Inferior parietal cortex (tissue), 1 donor: ENCODE measurements around the gene SEBOX.
"Not testable (repeated sequence)": the region's sequence is repeated elsewhere in the genome, so short reads cannot be mapped to it uniquely, and the experiment has no call there.

Experiments
- DNase-seq: peaks from one replicate; pipeline ENCODE4 v3.0.0-alpha.2; 2016; ENCODE audit errors: extremely low spot score

Gene SEBOX

GRCh38 chr17:28340374-28340773 lies 24.6 kb downstream of the SEBOX start:
- DNase-seq, result no peak

GRCh38 chr17:28339431-28339830 lies 25.6 kb downstream of the SEBOX start:
- no peak for DNase-seq

GRCh38 chr17:28338769-28339212 lies 26.2 kb downstream of the SEBOX start:
- DNase-seq, result not testable (repeated sequence)

GRCh38 chr17:28338056-28338768 lies 26.8 kb downstream of the SEBOX start:
- DNase-seq, result peak; percentile 42

GRCh38 chr17:28335959-28336871 lies 28.8 kb downstream of the SEBOX start:
- DNase-seq, result peak; percentile 46

- peak; percentile 99 for DNase-seq
Observed at GRCh38 chr17:28335201-28335958, 29.6 kb downstream of the SEBOX start, which contains the start of the genes IFT20 and TNFAIP1. Gene IFT20, minus strand, starts transcription at chr17:28335472. Its CDS starts 3,487 bp downstream, at chr17:28331985. Gene TNFAIP1, plus strand, starts transcription at chr17:28335761. Its CDS starts 3,761 bp downstream, at chr17:28339522.

- no peak for DNase-seq
Observed at GRCh38 chr17:28334666-28335200, 30.3 kb downstream of the SEBOX start.

GRCh38 chr17:28334171-28334570 lies 30.8 kb downstream of the SEBOX start:
- DNase-seq, result no peak

GRCh38 chr17:28333083-28333746 lies 31.8 kb downstream of the SEBOX start:
- DNase-seq, result no peak

- no peak for DNase-seq
Observed at GRCh38 chr17:28331891-28332420, 33.0 kb downstream of the SEBOX start.

- DNase-seq, result no peak
Observed at GRCh38 chr17:28330671-28331070, 34.3 kb downstream of the SEBOX start.

- no peak for DNase-seq
Observed at GRCh38 chr17:28328325-28328724, 36.7 kb downstream of the SEBOX start.

GRCh38 chr17:28327709-28328108 lies 37.3 kb downstream of the SEBOX start:
- DNase-seq, result no peak

- no peak for DNase-seq
Observed at GRCh38 chr17:28327031-28327607, 37.9 kb downstream of the SEBOX start.

- no peak for DNase-seq
Observed at GRCh38 chr17:28326114-28326513, 38.9 kb downstream of the SEBOX start.

- DNase-seq, result no peak
Observed at GRCh38 chr17:28325211-28325610, 39.8 kb downstream of the SEBOX start.

GRCh38 chr17:28324781-28325180 lies 40.2 kb downstream of the SEBOX start:
- no peak for DNase-seq

- no peak for DNase-seq
Observed at GRCh38 chr17:28324267-28324745, 40.7 kb downstream of the SEBOX start.

- DNase-seq, result no peak
Observed at GRCh38 chr17:28320215-28321061, 44.6 kb downstream of the SEBOX start.
